CD4-positive, alpha-beta T cell treated with Interferon alpha-2 for 1 hour (primary cell): ENCODE results near the gene DSTN.

Experiments used
- DNase-seq, 2 donors: peaks; one replicate each; pipeline ENCODE4 v3.0.0-alpha.2; 2020 to 2022

DSTN gene

GRCh38 chr20:17640146-17640874, 70.4 kb downstream of the DSTN start:
- DNase-seq, result no peak

- DNase-seq, result no peak
Measured at GRCh38 chr20:17640875-17641378, 71.1 kb downstream of the DSTN start.

GRCh38 chr20:17641520-17641964, 71.7 kb downstream of the DSTN start:
- DNase-seq, result no peak

GRCh38 chr20:17641993-17642392, 72.1 kb downstream of the DSTN start:
- DNase-seq, result no peak

GRCh38 chr20:17642404-17643269, 72.8 kb downstream of the DSTN start:
- no peak for DNase-seq

GRCh38 chr20:17643531-17644188, 73.8 kb downstream of the DSTN start:
- no peak for DNase-seq

GRCh38 chr20:17644451-17644850, 74.6 kb downstream of the DSTN start:
- no peak for DNase-seq

GRCh38 chr20:17645010-17645409, 75.1 kb downstream of the DSTN start:
- DNase-seq, result no peak

- DNase-seq, result no peak
Measured at GRCh38 chr20:17645546-17646208, 75.8 kb downstream of the DSTN start.

GRCh38 chr20:17646209-17646960, 76.5 kb downstream of the DSTN start:
- DNase-seq, result no peak

GRCh38 chr20:17646961-17647301, 77.1 kb downstream of the DSTN start:
- no peak for DNase-seq

- DNase-seq, result no peak
Measured at GRCh38 chr20:17647391-17648314, 77.8 kb downstream of the DSTN start.

- DNase-seq, result no peak
Measured at GRCh38 chr20:17648315-17648646, 78.4 kb downstream of the DSTN start.

- peak; percentile 25 to 45 for DNase-seq
Measured at GRCh38 chr20:17648791-17649730, 79.2 kb downstream of the DSTN start.

- DNase-seq, result no peak
Measured at GRCh38 chr20:17650301-17651128, 80.6 kb downstream of the DSTN start.

GRCh38 chr20:17651129-17651759, 81.4 kb downstream of the DSTN start:
- no peak for DNase-seq

GRCh38 chr20:17651760-17652388, 82.0 kb downstream of the DSTN start:
- no peak for DNase-seq

- DNase-seq, result no peak
Measured at GRCh38 chr20:17652411-17652810, 82.5 kb downstream of the DSTN start.
